ENCODE data around the gene RND1.

Gene RND1

GRCh38 chr12:48815126-48816110 is 50.3 kb downstream of the RND1 start:
- peak; percentile 92 for DNase-seq (ENCODE audit: low read depth)
- H3K4me3 ChIP-seq (ENCODE audit: low read length): peak overlapping the region; percentile 90
- no peak for TF ChIP-seq CTCF (IDR thresholded peaks at IDR 0.05; ENCODE audit: insufficient read depth, low read depth, low read length, missing control alignments)

GRCh38 chr12:48814262-48815125 is 51.2 kb downstream of the RND1 start:
- peak overlapping the region; percentile 90 for H3K4me3 ChIP-seq (ENCODE audit: low read length)
- TF ChIP-seq CTCF (IDR thresholded peaks at IDR 0.05; ENCODE audit: insufficient read depth, low read depth, low read length, missing control alignments): peak; percentile 65
- DNase-seq (ENCODE audit: low read depth): peak; percentile 78

GRCh38 chr12:48813465-48814261 is 52.0 kb downstream of the RND1 start:
- TF ChIP-seq CTCF (IDR thresholded peaks at IDR 0.05; ENCODE audit: insufficient read depth, low read depth, low read length, missing control alignments): no peak
- H3K4me3 ChIP-seq (ENCODE audit: low read length): peak overlapping the region; percentile 90
- DNase-seq (ENCODE audit: low read depth): no peak

GRCh38 chr12:48812389-48812788 is 53.3 kb downstream of the RND1 start:
- no peak overlapping the region for H3K4me3 ChIP-seq (ENCODE audit: low read length)
- no peak for DNase-seq (ENCODE audit: low read depth)
- no peak for TF ChIP-seq CTCF (IDR thresholded peaks at IDR 0.05; ENCODE audit: insufficient read depth, low read depth, low read length, missing control alignments)

GRCh38 chr12:48811437-48812090 is 54.1 kb downstream of the RND1 start:
- no peak overlapping the region for H3K4me3 ChIP-seq (ENCODE audit: low read length)
- no peak for TF ChIP-seq CTCF (IDR thresholded peaks at IDR 0.05; ENCODE audit: insufficient read depth, low read depth, low read length, missing control alignments)
- DNase-seq (ENCODE audit: low read depth): no peak

GRCh38 chr12:48810903-48811431 is 54.7 kb downstream of the RND1 start:
- no peak overlapping the region for H3K4me3 ChIP-seq (ENCODE audit: low read length)
- TF ChIP-seq CTCF (IDR thresholded peaks at IDR 0.05; ENCODE audit: insufficient read depth, low read depth, low read length, missing control alignments): no peak
- DNase-seq (ENCODE audit: low read depth): peak; percentile 68
